ENCODE data around the gene CNTNAP5.

DNA sequence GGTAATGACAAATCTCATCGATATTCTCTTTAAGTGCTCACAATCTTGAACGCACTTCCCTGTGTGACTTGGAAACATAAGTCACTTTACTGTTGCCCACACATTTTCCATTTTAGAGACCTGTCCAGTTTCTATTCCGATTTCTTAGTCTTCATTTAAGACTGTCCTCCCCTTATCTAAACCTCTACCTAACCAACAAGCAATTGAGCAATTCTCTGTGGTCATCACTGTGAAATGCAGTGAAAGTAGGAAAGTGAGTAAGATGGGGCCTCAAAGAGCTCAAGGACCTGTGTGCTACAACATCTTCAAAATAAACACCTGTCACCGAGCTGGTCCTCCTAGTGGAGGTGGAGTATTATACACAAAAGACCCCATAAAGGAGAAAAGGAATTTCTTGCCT, 184.4 kb downstream of the CNTNAP5 start:
- TF ChIP-seq MXI1 (IDR thresholded peaks at IDR 0.05; ENCODE audit: borderline replicate concordance, low read depth, low read length) (no peak), POLR2A (IDR thresholded peaks at IDR 0.05; ENCODE audit: low read depth, low read length) (no peak), MAFK (IDR thresholded peaks at IDR 0.05; ENCODE audit: low read depth, low read length) (no peak), RFX5 (IDR thresholded peaks at IDR 0.05; ENCODE audit: low read depth, low read length) (no peak), RCOR1 (IDR thresholded peaks at IDR 0.05; ENCODE audit: insufficient replicate concordance, low read length) (no peak), MAZ (IDR thresholded peaks at IDR 0.05; ENCODE audit: borderline replicate concordance, low read depth, low read length) (no peak), SMC3 (IDR thresholded peaks at IDR 0.05; ENCODE audit: low read depth, low read length) (no peak), BHLHE40 (IDR thresholded peaks at IDR 0.05; ENCODE audit: low read depth, low read length) (no peak), CEBPB (IDR thresholded peaks at IDR 0.05; ENCODE audit: low read depth, low read length) (no peak)
- TF ChIP-seq, protein P1, sequence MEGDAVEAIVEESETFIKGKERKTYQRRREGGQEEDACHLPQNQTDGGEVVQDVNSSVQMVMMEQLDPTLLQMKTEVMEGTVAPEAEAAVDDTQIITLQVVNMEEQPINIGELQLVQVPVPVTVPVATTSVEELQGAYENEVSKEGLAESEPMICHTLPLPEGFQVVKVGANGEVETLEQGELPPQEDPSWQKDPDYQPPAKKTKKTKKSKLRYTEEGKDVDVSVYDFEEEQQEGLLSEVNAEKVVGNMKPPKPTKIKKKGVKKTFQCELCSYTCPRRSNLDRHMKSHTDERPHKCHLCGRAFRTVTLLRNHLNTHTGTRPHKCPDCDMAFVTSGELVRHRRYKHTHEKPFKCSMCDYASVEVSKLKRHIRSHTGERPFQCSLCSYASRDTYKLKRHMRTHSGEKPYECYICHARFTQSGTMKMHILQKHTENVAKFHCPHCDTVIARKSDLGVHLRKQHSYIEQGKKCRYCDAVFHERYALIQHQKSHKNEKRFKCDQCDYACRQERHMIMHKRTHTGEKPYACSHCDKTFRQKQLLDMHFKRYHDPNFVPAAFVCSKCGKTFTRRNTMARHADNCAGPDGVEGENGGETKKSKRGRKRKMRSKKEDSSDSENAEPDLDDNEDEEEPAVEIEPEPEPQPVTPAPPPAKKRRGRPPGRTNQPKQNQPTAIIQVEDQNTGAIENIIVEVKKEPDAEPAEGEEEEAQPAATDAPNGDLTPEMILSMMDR (conservative IDR thresholded peaks at IDR 0.05; ENCODE audit: low read depth, low read length): no peak

Data from IMR-90 (cell line).